NK-92 (cell line): ENCODE results near the gene TAP2.
A peak's percentile ranks its signal among the peaks of the same experiment; 100 is the strongest.
"Not testable (repeated sequence)": the region's sequence is repeated elsewhere in the genome, so short reads cannot be mapped to it uniquely, and the experiment has no call there.

ENCODE experiments used
- DNase-seq: peaks from one replicate; lab custom pipeline; 2025; ENCODE audit not compliant: unreplicated experiment; lab: John Stamatoyannopoulos, UW

Gene TAP2

DNA sequence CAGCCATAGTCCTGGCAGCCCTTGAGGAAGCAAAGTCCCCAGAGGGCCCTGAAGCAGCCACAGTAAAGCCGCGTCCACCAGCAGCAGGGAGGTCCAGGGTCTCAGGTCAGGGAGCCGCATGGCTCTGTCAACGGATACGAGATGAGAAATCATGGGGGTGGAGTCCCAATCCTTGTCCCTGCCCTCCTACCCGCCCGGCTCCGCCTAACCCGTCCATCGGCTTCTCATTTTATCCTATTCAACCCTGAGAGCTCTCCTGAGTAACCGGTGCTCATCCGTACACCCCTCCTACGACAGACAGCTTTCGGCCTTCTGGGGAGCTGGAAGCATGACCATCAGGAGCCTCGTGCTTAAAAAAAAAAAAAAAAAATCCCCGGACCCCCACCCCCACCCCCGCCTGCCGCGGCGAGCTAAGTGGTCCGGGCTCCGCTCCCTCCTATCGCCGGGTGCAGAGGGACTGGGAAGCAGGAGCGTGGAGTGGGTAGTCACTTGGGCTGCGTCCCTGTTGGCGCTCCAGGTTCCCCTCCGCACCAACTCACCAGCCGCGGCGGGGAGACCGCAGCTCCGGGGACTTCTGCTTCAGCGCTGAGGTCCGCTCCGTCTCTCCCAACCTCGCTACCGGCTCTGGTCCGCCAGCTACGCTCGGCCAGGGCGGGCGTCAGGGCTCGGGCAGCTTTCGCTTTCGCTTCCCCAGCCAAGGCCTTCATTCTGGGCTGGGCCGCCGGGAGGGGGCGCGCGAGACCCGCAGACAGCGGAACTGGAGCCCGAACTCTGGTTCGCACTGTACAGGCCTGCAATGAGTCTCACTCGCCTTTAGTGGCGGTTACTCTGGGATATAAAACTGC is at the start of gene TAP2:
TSS of gene TAP2 (minus strand) at position 626 of the 845 bp plus-strand sequence. CDS start at position 120, 506 bp downstream.
- peak; percentile 59 for DNase-seq

GRCh38 chr6:32887616-32888015 is 49.1 kb upstream of the TAP2 start:
- DNase-seq = no peak

- DNase-seq = no peak
These were observed 48.3 kb upstream of the TAP2 start for GRCh38 chr6:32886681-32887383.

DNA sequence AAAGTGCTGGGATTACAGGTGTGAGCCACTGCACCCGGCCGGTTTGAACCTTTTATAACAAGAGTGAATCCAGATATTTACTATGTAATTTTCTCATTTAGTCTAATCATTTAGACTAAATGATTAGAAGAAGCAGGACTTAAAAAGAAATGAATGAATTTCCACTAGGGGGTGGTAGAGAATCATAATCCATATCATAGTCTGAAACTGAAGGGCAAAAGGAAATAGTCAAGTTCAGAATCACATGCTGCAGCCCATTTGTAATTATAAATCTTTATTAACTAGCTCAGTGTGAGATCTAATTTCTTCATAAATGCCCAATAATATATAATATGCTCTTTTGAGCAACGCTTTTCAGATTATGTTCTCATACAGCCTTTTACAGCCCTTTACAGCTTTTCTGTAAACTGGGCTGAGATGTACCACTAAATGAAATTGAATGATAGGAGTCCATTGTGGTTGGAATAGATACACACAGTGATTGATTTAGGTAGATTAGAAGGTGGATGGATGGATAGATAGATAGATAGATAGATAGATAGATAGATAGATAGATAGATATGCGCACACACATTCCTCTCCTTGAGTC is 47.3 kb upstream of the TAP2 start:
- DNase-seq = no peak

DNA sequence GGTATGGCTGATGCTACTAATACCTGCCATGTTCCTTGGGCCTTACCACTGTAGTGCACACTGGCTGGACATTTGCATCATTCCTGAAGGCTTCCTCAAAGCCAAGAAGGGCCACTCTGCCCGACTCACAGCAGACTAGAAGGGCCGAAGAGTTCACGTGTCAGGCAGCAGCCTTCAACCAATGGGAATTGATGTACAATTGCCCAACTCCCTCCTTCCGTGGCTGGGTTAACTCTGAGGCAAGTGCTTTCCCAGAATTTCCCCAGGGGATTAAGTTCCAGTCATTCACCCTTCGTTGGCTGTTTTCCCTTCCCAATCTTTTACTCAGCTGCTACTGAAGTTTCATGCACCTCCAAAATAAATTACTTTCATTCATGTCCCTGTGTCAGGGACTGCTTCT is 45.2 kb upstream of the TAP2 start:
- no peak for DNase-seq

DNA sequence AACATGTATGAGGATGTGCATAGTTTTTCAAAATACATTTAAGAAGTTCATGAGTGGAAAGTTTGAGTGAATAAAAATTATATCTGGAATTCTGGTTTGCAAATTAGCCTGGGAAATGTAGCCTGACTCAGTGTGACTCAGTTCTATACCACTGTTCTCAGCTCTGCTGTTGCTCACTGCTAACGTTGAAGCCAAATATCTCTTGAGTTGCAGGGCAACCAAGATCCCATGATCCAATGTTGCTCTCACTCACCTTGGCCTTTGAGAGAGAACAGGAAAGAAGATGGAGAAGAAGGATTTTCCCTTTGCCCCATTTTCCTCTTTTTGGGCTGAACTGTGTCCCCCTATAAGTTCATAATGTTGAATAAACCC is 44.3 kb upstream of the TAP2 start:
- no peak for DNase-seq

- not testable (repeated sequence) for DNase-seq
These were observed 42.4 kb upstream of the TAP2 start for GRCh38 chr6:32880962-32881361.

DNA sequence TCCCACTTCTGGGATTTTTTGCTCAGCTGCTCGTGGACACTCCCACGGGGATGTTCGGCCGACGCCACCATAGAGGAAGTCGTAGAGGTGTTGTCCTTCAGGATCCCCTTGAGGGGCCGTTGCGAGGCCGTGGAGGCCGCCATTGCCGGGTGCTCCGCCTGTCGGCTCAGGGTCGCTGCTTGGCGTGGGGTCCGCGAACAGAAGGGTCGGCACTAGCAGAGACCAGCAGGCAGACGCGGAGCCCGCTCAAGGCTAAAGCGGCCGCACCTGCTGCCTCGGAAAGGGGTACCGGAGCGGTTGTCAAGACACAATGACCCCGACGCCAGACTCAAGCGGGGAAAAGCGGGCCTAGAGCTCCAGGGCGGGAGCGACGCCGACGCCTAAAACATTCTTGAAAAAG is 41.2 kb upstream of the TAP2 start:
- DNase-seq = no peak

DNA sequence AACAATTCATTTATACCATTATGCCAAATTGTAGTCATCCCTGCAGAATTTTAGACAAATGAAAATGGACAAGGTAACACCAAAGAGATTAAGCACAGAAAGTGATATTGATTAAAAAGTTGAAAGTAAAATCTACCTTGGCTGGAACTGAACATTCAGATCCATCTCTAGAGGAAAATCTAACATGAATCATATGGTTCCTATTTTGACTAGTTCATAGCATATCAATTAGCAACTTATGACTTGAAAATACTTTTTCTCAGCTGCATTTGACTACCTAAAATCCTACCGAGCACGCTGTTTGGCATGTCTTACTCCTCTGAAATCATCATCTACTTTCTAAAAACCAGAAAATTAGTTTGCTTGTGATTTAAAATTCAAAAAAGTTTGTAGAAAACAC is 38.1 kb upstream of the TAP2 start:
- DNase-seq = no peak

DNA sequence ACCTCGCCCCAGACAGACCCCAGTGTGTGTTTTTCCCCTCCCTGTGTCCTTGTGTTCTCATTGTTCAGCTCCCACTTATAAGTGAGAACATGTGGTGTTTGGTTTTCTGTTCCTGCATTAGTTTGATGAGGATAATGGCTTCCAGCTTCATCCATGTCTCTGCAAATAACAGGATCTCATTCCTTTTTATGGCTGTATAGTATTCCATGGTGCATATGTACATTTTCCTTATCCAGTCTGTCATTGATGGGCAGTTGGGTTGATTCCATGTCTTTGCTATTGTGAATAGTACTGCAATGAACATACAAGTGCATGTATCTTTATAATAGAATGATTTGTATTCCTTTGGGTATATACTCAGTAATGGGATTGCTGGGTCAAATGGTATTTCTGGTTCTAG is 35.4 kb upstream of the TAP2 start:
- DNase-seq = not testable (repeated sequence)

DNA sequence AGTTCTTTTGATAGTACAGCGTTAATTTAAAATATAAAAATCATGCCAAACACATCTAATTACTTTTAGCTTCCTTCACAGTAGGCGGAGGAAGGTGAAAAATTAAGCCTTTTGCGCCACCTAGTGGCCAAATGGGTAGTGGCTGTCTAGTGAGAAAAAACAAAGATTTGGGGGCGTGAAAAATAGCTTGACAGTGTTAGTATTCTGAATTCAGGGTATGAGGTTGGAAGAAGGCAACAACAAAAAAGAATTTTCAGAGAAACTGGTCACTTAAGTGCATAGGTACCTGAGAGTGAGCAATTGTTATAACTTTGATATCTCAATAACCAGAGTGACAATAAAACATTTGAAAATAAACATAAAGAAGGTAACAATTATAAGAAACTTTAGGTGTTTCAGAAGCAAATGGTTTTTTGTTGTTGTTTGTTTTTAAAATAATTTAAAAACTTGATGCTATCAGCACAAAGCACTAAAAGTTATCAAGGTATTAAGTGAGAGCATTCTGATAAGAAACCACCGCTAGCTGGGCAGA is 29.8 kb upstream of the TAP2 start:
- DNase-seq = no peak

- DNase-seq = no peak
These were observed 29.2 kb upstream of the TAP2 start for GRCh38 chr6:32867554-32868256.

DNA sequence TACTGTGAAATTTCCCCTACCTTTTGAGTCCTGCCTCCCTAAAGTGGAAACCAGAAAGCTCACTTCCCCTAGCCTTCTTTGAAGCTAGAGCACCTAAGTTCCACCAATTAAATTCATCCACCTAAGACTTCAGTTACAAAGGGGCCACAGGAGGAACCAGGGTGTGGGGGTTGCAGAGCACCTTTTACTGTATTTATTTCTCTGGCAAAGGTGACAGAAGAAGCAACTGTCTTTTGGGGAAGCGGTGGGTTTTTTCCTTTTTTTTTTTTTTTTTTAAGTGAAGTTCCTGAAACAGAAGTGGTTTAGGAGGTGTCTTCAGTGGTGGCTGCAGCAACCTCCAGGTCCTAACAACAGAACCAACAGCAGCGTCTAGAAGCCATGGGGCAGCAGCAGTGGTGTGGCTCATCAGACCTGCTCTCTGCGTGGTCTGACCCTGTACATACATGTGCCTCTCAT is 28.5 kb upstream of the TAP2 start:
- no peak for DNase-seq

GRCh38 chr6:32865724-32866443 is 27.3 kb upstream of the TAP2 start:
- DNase-seq = no peak

DNA sequence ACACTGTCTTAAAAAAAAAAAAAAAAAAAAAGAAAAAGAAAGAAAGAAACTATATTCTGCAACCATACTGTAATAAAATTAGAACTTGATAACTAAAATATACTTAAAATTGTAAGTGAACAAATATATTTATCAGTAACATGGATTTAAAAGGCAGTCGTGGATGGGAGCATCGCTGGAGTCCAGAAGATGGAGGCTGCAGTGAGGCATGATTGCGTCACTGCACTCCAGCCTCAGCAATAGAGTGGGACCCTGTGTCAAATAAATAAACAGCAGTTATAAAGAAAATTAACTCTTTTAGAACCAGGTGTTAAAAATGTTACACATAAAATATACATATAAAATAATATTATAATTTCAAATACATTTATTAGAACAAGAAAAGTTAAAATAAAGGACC is 24.2 kb upstream of the TAP2 start:
- DNase-seq = no peak

GRCh38 chr6:32860674-32861073 is 22.1 kb upstream of the TAP2 start:
- no peak for DNase-seq

DNA sequence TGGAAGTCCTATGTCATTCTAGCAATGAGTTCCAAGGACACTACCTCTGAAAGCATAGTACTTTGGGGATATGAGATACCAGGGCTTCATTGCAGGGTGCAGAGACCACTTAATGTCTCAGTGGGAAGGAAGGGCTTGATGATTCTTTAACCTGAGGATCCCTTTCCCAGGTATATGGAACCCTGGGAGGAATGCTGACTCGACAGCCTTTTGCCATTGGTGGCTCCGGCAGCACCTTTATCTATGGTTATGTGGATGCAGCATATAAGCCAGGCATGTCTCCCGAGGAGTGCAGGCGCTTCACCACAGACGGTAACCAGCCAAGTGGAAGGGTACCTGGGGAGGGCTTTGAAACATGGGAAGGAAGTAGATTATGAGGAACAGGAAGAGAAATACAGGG is 19.7 kb upstream of the TAP2 start:
- no peak for DNase-seq

- DNase-seq = no peak
These were observed 18.8 kb upstream of the TAP2 start for GRCh38 chr6:32857156-32857891.

GRCh38 chr6:32855467-32856174 is 17.1 kb upstream of the TAP2 start:
- no peak for DNase-seq
